Testis (tissue), 3 donors: ENCODE results near the gene NPIPB9. TPM values are rescaled to one million over a fixed set of nuclear protein-coding genes. Genes with fewer than 3 reads are reported as not detected.
"Not testable (repeated sequence)": the region's sequence is repeated elsewhere in the genome, so short reads cannot be mapped to it uniquely, and the experiment has no call there.

Source experiments
- DNase-seq: peaks from one replicate; pipeline ENCODE4 v3.0.0-alpha.2; 2019
- H3K27ac ChIP-seq, 2 donors: fragments of 200-600 bp; sonication (generic); one replicate each; pipeline ENCODE4 v1.5.1; 2019
- H3K27me3 ChIP-seq: fragments of 200-600 bp; sonication (generic); one replicate; pipeline ENCODE4 v1.5.1; 2019
- H3K36me3 ChIP-seq: fragments of 200-600 bp; sonication (generic); one replicate; pipeline ENCODE4 v1.5.1; 2017; ENCODE audit warnings: low read depth; ENCODE audit errors: missing control alignments
- H3K4me1 ChIP-seq: fragments of 200-600 bp; sonication (generic); one replicate; pipeline ENCODE4 v1.5.1; 2019
- H3K4me3 ChIP-seq, 2 donors: fragments of 200-600 bp; sonication (generic); one replicate each; pipeline ENCODE4 v1.5.1; 2017 to 2019
- H3K9me3 ChIP-seq: fragments of 200-600 bp; sonication (generic); one replicate; pipeline ENCODE4 v1.5.1; 2017
- CTCF ChIP-seq, 3 experiments: fragments of 450-650 bp in 2 of 3; fragments of 200-600 bp in 1 of 3; sonication (generic) in 1 of 3; IDR thresholded peaks; one replicate each; pipeline ENCODE4 v1.5.1; 2016 to 2019; ENCODE audit warnings: antibody characterized with exemption in 3 of 3, mild to moderate bottlenecking in 2 of 3, moderate library complexity in 1 of 3
- POLR2A ChIP-seq: fragments of 450-650 bp; IDR thresholded peaks from one replicate; pipeline ENCODE4 v1.6.1; 2017; ENCODE audit warnings: antibody characterized with exemption, mild to moderate bottlenecking, moderate library complexity
- WGBS, 2 donors: methylation state at CpG; one replicate each; pipeline ENCODE4 v1.1.5; 2018; 5-methylcytosine and 5-hydroxymethylcytosine counted together
- intact Hi-C: fragments of 100-400 bp; cut with DNase I; formaldehyde crosslinking; loops from one replicate; pipeline ENCODE4 v1.15.1; 2023; ENCODE audit warnings: low total_unique reads
- polyA plus RNA-seq: library from polyadenylated mRNA; stranded (reverse); fragments of 350-450 nt; fragmentation: Illumina TruSeq; extraction: RNeasy Lipid Tissue Mini Kit (QIAGEN cat#74804); gene quantifications from one replicate; pipeline ENCODE4 v1.2.3, GENCODE V29; 2014; ENCODE audit warnings: low read depth, low replicate concordance; ENCODE audit not compliant: insufficient read depth
- total RNA-seq, 2 donors: library from RNA; depleted of rRNA; stranded (reverse); fragments of >200 nt; gene quantifications; one replicate each; pipeline ENCODE4 v1.2.3, GENCODE V29; 2016

NPIPB9 gene
- total and polyA plus RNA-seq, 3 donors from 2014 or later: 11.3 to 21.3 (median 12.6) TPM

- WGBS, 2 donors: 33 to 35% methylated on average over 14 to 17 of the region's 33 CpGs
- H3K4me3 ChIP-seq: not testable (repeated sequence)
Measured at GRCh38 chr16:28749997-28750465, 1.6 kb upstream of the NPIPB9 start.

GRCh38 chr16:28750469-28751067 lies 1.0 kb upstream of the NPIPB9 start:
- intact Hi-C loops, DNase-seq, H3K27me3 ChIP-seq, H3K27ac ChIP-seq, H3K4me3 ChIP-seq, H3K36me3 ChIP-seq, H3K9me3 ChIP-seq, H3K4me1 ChIP-seq: not testable (repeated sequence)
- WGBS, 2 donors: no CpG with 5 or more reads among the region's 48 CpGs

More at GRCh38 chr16:28749997-28750465, 1.6 kb upstream of the NPIPB9 start:
- H3K4me1 ChIP-seq, H3K27ac ChIP-seq, H3K27me3 ChIP-seq, H3K36me3 ChIP-seq, intact Hi-C loops, H3K9me3 ChIP-seq: not testable (repeated sequence)
- DNase-seq: peak; percentile 13

- H3K27ac ChIP-seq, H3K27me3 ChIP-seq, H3K36me3 ChIP-seq, H3K4me1 ChIP-seq, H3K4me3 ChIP-seq, H3K9me3 ChIP-seq, DNase-seq, intact Hi-C loops: not testable (repeated sequence)
- no CpG with 5 or more reads among the region's 6 CpGs for WGBS, 2 donors
Measured at GRCh38 chr16:28781697-28782096, 30.1 kb downstream of the NPIPB9 start.

- H3K4me1 ChIP-seq, H3K36me3 ChIP-seq, intact Hi-C loops, H3K27me3 ChIP-seq, H3K27ac ChIP-seq, DNase-seq, H3K4me3 ChIP-seq, H3K9me3 ChIP-seq: not testable (repeated sequence)
- no CpG with 5 or more reads among the region's 4 CpGs for WGBS, 2 donors
Measured at GRCh38 chr16:28782357-28782756, 30.8 kb downstream of the NPIPB9 start.

- DNase-seq: peak; percentile 78
- H3K27ac ChIP-seq, H3K9me3 ChIP-seq, H3K27me3 ChIP-seq, H3K4me1 ChIP-seq, intact Hi-C loops, H3K4me3 ChIP-seq, H3K36me3 ChIP-seq: not testable (repeated sequence)
- WGBS, 2 donors: 54 to 59% methylated on average over 4 to 8 of the region's 13 CpGs
- peak in 2 of 3 experiments; percentile 34 to 53 for TF ChIP-seq CTCF (IDR thresholded peaks at IDR 0.05)
Measured at GRCh38 chr16:28802235-28803019, 50.8 kb downstream of the NPIPB9 start.

GRCh38 chr16:28807445-28808120 lies 56.0 kb downstream of the NPIPB9 start:
- H3K36me3 ChIP-seq, H3K27me3 ChIP-seq, intact Hi-C loops, H3K4me3 ChIP-seq, H3K9me3 ChIP-seq, DNase-seq, H3K4me1 ChIP-seq, H3K27ac ChIP-seq: not testable (repeated sequence)
- WGBS, 2 donors: no CpG with 5 or more reads among the region's 11 CpGs

GRCh38 chr16:28820016-28820415 lies 68.4 kb downstream of the NPIPB9 start:
- 78 to 87% methylated on average over 5 of the region's 5 CpGs for WGBS, 2 donors
- TF ChIP-seq CTCF (IDR thresholded peaks at IDR 0.05) (no peak), POLR2A (no peak)
- H3K4me1 ChIP-seq: peaks cover 10% of the 10 kb centered on the region
- no peak overlapping the region for H3K27ac ChIP-seq
- H3K4me3 ChIP-seq: no peak overlapping the region
- no peaks in the 10 kb centered on the region for H3K9me3 ChIP-seq
- H3K27me3 ChIP-seq: no peaks in the 10 kb centered on the region
- intact Hi-C loops: no loop called here
- DNase-seq: no peak
- no peaks in the 10 kb centered on the region for H3K36me3 ChIP-seq

- H3K9me3 ChIP-seq, H3K4me3 ChIP-seq, intact Hi-C loops, H3K27me3 ChIP-seq, H3K36me3 ChIP-seq, H3K27ac ChIP-seq, DNase-seq: not testable (repeated sequence)
- WGBS, 2 donors: 88 to 92% methylated on average over 13 of the region's 13 CpGs
- peaks cover 16% of the 10 kb centered on the region for H3K4me1 ChIP-seq
Measured at GRCh38 chr16:28820546-28820945, 69.0 kb downstream of the NPIPB9 start.
